Osteoblast (primary cell): Measurements from ENCODE around the gene SLC39A10. TPM values are rescaled to one million over a fixed set of nuclear protein-coding genes. Genes with fewer than 3 reads are reported as not detected.

Source experiments
- DNase-seq: peaks from one replicate; pipeline ENCODE4 v3.0.0; 2011; ENCODE audit warnings: low spot score, mixed read lengths; ENCODE audit not compliant: insufficient read length; ENCODE audit errors: missing footprints
- H2AFZ ChIP-seq: 2 replicates; pipeline ENCODE4 v1.6.0; 2011; ENCODE audit warnings: mild to moderate bottlenecking, low read length
- H3K27ac ChIP-seq: 2 replicates; pipeline ENCODE4 v1.5.1; 2011; ENCODE audit warnings: mild to moderate bottlenecking, low read depth, low read length, moderate library complexity
- H3K27me3 ChIP-seq: 2 replicates; pipeline ENCODE4 v1.6.0; 2012; ENCODE audit warnings: mild to moderate bottlenecking, control low read depth, inconsistent platforms, low read length, moderate library complexity; ENCODE audit not compliant: insufficient read depth
- H3K36me3 ChIP-seq: 2 replicates; pipeline ENCODE4 v1.5.1; 2011; ENCODE audit warnings: mild to moderate bottlenecking, low read length, control low read depth, moderate library complexity; ENCODE audit not compliant: insufficient read depth
- H3K4me1 ChIP-seq: 2 replicates; pipeline ENCODE4 v1.5.1; 2011; ENCODE audit warnings: mild to moderate bottlenecking, low read length, control low read depth, moderate library complexity; ENCODE audit not compliant: insufficient read depth
- H3K4me2 ChIP-seq: 2 replicates; pipeline ENCODE4 v1.6.0; 2011; ENCODE audit warnings: mild to moderate bottlenecking, low read length; ENCODE audit not compliant: insufficient read depth
- H3K4me3 ChIP-seq: fragments of 200-600 bp; sonication (generic); 3 replicates; pipeline ENCODE4 v1.5.1; 2012; ENCODE audit warnings: mild to moderate bottlenecking, low read length, inconsistent platforms; ENCODE audit not compliant: insufficient read depth
- H3K79me2 ChIP-seq: 2 replicates; pipeline ENCODE4 v1.6.0; 2012; ENCODE audit warnings: mild to moderate bottlenecking, low read length, control low read depth, inconsistent platforms; ENCODE audit not compliant: insufficient read depth
- H3K9me3 ChIP-seq: 2 replicates; pipeline ENCODE4 v1.5.1; 2011; ENCODE audit warnings: low read depth, low read length, control low read depth
- H4K20me1 ChIP-seq: 2 replicates; pipeline ENCODE4 v1.6.0; 2012; ENCODE audit warnings: mild to moderate bottlenecking, low read length, control low read depth; ENCODE audit not compliant: insufficient read depth
- CTCF ChIP-seq: IDR thresholded peaks from 2 replicates; pipeline ENCODE4 v1.5.1; 2011; ENCODE audit warnings: mild to moderate bottlenecking, low read depth, low read length, moderate library complexity; ENCODE audit errors: extremely low read depth
- total RNA-seq: library from RNA; depleted of rRNA; stranded (reverse); fragments of >200 nt; gene quantifications from 2 replicates; pipeline ENCODE4 v1.2.3, GENCODE V29; 2012

The SLC39A10 gene
- total RNA-seq, 1 donor, result 31.8 TPM

GRCh38 chr2:195737511-195738325, 80.7 kb downstream of the SLC39A10 start:
- Histone ChIP-seq H3K79me2 (no peaks in the 10 kb centered on the region), H3K4me1 (peaks cover 23% of the 10 kb centered on the region), H3K4me3 (no peak overlapping the region), H3K4me2 (no peak overlapping the region), H3K27me3 (no peaks in the 10 kb centered on the region), H4K20me1 (no peaks in the 10 kb centered on the region), H3K27ac (no peak overlapping the region), H2AFZ (no peak overlapping the region), H3K9me3 (no peaks in the 10 kb centered on the region), H3K36me3 (peaks cover 8% of the 10 kb centered on the region)
- DNase-seq, result peak; percentile 87
- TF ChIP-seq CTCF, result no peak

- H3K4me2 ChIP-seq, result no peak overlapping the region
- DNase-seq, result no peak
Measured at GRCh38 chr2:195741191-195741590, 84.2 kb downstream of the SLC39A10 start.

GRCh38 chr2:195756218-195756942, 99.4 kb downstream of the SLC39A10 start:
- H3K36me3 ChIP-seq, result no peaks in the 10 kb centered on the region
- H3K4me1 ChIP-seq, result peaks cover 5% of the 10 kb centered on the region
- H3K4me2 ChIP-seq, result no peak overlapping the region
- H3K4me3 ChIP-seq, result no peak overlapping the region
- no peaks in the 10 kb centered on the region for H3K27me3 ChIP-seq
- H3K27ac ChIP-seq, result no peak overlapping the region
- H2AFZ ChIP-seq, result no peak overlapping the region
- DNase-seq, result no peak
- H4K20me1 ChIP-seq, result no peaks in the 10 kb centered on the region
- TF ChIP-seq CTCF, result no peak
- H3K9me3 ChIP-seq, result no peaks in the 10 kb centered on the region
- H3K79me2 ChIP-seq, result no peaks in the 10 kb centered on the region

More at GRCh38 chr2:195741191-195741590, 84.2 kb downstream of the SLC39A10 start:
- Histone ChIP-seq H3K36me3 (peaks cover 7% of the 10 kb centered on the region), H3K9me3 (no peaks in the 10 kb centered on the region), H4K20me1 (no peaks in the 10 kb centered on the region), H3K27ac (no peak overlapping the region), H3K79me2 (no peaks in the 10 kb centered on the region), H2AFZ (no peak overlapping the region), H3K27me3 (no peaks in the 10 kb centered on the region), H3K4me1 (peaks cover 12% of the 10 kb centered on the region), H3K4me3 (no peak overlapping the region)
- TF ChIP-seq CTCF, result no peak

- H3K4me2 ChIP-seq, result no peak overlapping the region
- H3K79me2 ChIP-seq, result no peaks in the 10 kb centered on the region
- H4K20me1 ChIP-seq, result no peaks in the 10 kb centered on the region
- no peak overlapping the region for H3K27ac ChIP-seq
- peaks cover 5% of the 10 kb centered on the region for H3K4me1 ChIP-seq
- no peak overlapping the region for H2AFZ ChIP-seq
- H3K4me3 ChIP-seq, result no peak overlapping the region
- H3K36me3 ChIP-seq, result no peaks in the 10 kb centered on the region
- no peaks in the 10 kb centered on the region for H3K9me3 ChIP-seq
- DNase-seq, result no peak
- TF ChIP-seq CTCF, result no peak
- no peaks in the 10 kb centered on the region for H3K27me3 ChIP-seq
Measured at GRCh38 chr2:195758846-195759245, 101.8 kb downstream of the SLC39A10 start.
